ENCODE measurements around the gene SORCS2. TPM values are rescaled to one million over a fixed set of nuclear protein-coding genes. Genes with fewer than 3 reads are reported as not detected.

SORCS2 gene
- total and polyA plus RNA-seq, 2 of the 4 experiments (the other 2 are of a cell fraction), result 0.36 to 0.62 TPM

DNA sequence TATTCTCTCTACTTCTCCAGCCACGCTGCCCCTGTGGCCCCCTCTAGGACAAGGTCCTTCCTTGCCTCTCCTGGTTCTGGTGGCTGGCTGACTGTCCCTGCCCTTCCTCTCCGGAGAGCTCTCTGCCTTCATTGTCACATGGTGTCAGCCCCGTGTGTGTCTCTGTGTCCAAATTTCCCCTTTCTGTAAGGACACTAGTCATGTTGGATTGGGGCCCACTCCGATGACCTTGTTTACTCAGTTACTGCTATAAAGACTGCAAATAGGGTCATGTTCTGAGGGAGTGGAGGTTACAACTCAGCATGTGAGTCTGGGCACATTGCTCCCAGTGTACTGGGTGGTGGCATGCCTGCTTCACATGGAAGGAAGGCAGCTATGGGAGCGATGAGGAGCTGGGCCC, 371.9 kb downstream of the SORCS2 start:
- Histone ChIP-seq H4K8ac (ENCODE audit: low read depth in 2 of 2, low read length in 2 of 2) (no peak overlapping the region), H3K79me1 (ENCODE audit: low read depth in 1 of 2, low read length in 2 of 2) (no peaks in the 10 kb centered on the region), H3K4me2 (ENCODE audit: low read depth, low read length) (no peak overlapping the region), H4K5ac (ENCODE audit: low read depth, low read length) (no peak overlapping the region), H2AFZ (replicated peaks; ENCODE audit: low read length, poor library complexity) (no peak overlapping the region), H3K27ac (ENCODE audit: insufficient read depth, low read length) (no peak overlapping the region), H3K23ac (ENCODE audit: low read depth, low read length) (no peak overlapping the region), H4K91ac (ENCODE audit: insufficient read depth, low read depth, low read length) (no peak overlapping the region), H3K27me3 (ENCODE audit: control insufficient read depth, insufficient read depth, low read length) (peaks cover 5% of the 10 kb centered on the region), H3K4ac (ENCODE audit: low read depth, low read length) (no peak overlapping the region), H2BK5ac (ENCODE audit: low read depth, low read length, poor library complexity, severe bottlenecking) (no peak overlapping the region), H2BK120ac (ENCODE audit: low read depth, low read length) (no peak overlapping the region), H3K14ac (replicated peaks; ENCODE audit: low read depth, low read length) (no peak overlapping the region), H3K56ac (ENCODE audit: extremely low read depth, insufficient read depth, low read length) (no peak overlapping the region), H4K20me1 (ENCODE audit: insufficient read depth, low read length) (no peaks in the 10 kb centered on the region), H3K4me3 (ENCODE audit: insufficient read depth, low read depth, low read length) (no peak overlapping the region), H2BK15ac (ENCODE audit: low read depth, low read length) (no peak overlapping the region), H3K36me3 (ENCODE audit: control insufficient read depth, insufficient read depth, low read length) (no peaks in the 10 kb centered on the region), H3K9ac (ENCODE audit: low read depth, low read length) (no peak overlapping the region), H3K9me3 (ENCODE audit: control insufficient read depth, insufficient read depth, low read length) (peaks cover 2% of the 10 kb centered on the region), H2AK5ac (ENCODE audit: low read depth, low read length) (no peak overlapping the region), H3K4me1 (ENCODE audit: control insufficient read depth, insufficient read depth, low read length) (no peaks in the 10 kb centered on the region), H2BK20ac (ENCODE audit: low read depth, low read length) (no peak overlapping the region), H3K18ac (ENCODE audit: low read depth, low read length) (no peak overlapping the region), H3K9me1 (ENCODE audit: insufficient read depth, low read length) (no peaks in the 10 kb centered on the region), H2AK9ac (replicated peaks; ENCODE audit: low read depth, low read length, poor library complexity) (no peak overlapping the region)
- no TSS peak for BruUV-seq (replicated peaks)
- TF ChIP-seq MAZ (IDR thresholded peaks at IDR 0.05; ENCODE audit: borderline replicate concordance, low read depth, low read length) (no peak), MXI1 (IDR thresholded peaks at IDR 0.05; ENCODE audit: borderline replicate concordance, low read depth, low read length) (no peak), FOS (IDR thresholded peaks at IDR 0.05; ENCODE audit: low read depth, low read length) (no peak), RCOR1 (IDR thresholded peaks at IDR 0.05; ENCODE audit: insufficient replicate concordance, low read length) (no peak), SMC3 (IDR thresholded peaks at IDR 0.05; ENCODE audit: low read depth, low read length) (no peak), NFE2L2 (IDR thresholded peaks at IDR 0.05; ENCODE audit: low read depth, low read length) (no peak), BHLHE40 (IDR thresholded peaks at IDR 0.05; ENCODE audit: low read depth, low read length) (no peak), CTCF (conservative IDR thresholded peaks at IDR 0.05; ENCODE audit: low read depth, low read length) (no peak), RAD21 (IDR thresholded peaks at IDR 0.05; ENCODE audit: low read length) (no peak), RFX5 (IDR thresholded peaks at IDR 0.05; ENCODE audit: low read depth, low read length) (no peak), USF2 (IDR thresholded peaks at IDR 0.05; ENCODE audit: low read depth, low read length) (no peak), MAFK (IDR thresholded peaks at IDR 0.05; ENCODE audit: low read depth, low read length) (no peak), CHD1 (IDR thresholded peaks at IDR 0.05; ENCODE audit: low read depth, low read length) (no peak), POLR2A (IDR thresholded peaks at IDR 0.05; ENCODE audit: low read depth, low read length) (no peak), CEBPB (IDR thresholded peaks at IDR 0.05; ENCODE audit: low read depth, low read length) (no peak)
- TF ChIP-seq, protein P1, sequence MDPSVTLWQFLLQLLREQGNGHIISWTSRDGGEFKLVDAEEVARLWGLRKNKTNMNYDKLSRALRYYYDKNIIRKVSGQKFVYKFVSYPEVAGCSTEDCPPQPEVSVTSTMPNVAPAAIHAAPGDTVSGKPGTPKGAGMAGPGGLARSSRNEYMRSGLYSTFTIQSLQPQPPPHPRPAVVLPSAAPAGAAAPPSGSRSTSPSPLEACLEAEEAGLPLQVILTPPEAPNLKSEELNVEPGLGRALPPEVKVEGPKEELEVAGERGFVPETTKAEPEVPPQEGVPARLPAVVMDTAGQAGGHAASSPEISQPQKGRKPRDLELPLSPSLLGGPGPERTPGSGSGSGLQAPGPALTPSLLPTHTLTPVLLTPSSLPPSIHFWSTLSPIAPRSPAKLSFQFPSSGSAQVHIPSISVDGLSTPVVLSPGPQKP (IDR thresholded peaks at IDR 0.05; ENCODE audit: borderline replicate concordance, low read depth, low read length), result no peak
- CTCF ChIA-PET, result no interaction called here
- intact Hi-C loops (cut with micrococcal nuclease), result no loop called here
- DNase-seq (no peak), ATAC-seq (ENCODE audit: low read depth) (no peak)
- dilution Hi-C loops (cut with HindIII; ENCODE audit: low sequenced_read_pairs, unreplicated experiment), result no loop called here
- POLR2A ChIA-PET (ENCODE audit: unreplicated experiment), result no interaction called here
- WGBS, 2 experiments (ENCODE audit: extremely low coverage in 2 of 2, insufficient read length in 1 of 2), result 78% methylated on average over 2 of the region's 5 CpGs; no CpG with 5 or more reads in 1 of the 2 experiments
- in situ Hi-C loops (cut with MboI; ENCODE audit: low sequenced_read_pairs), result no loop called here
